B cell (primary cell): ENCODE data around the gene NAA35. TPM values are rescaled to one million over a fixed set of nuclear protein-coding genes. Genes with fewer than 3 reads are reported as not detected.

ENCODE experiments used
- ATAC-seq: fragments of 200-7000 bp; cut with Tn5 transposase; one replicate; pipeline ENCODE4 v1.10.0; 2021; ENCODE audit warnings: low read depth, mild to moderate bottlenecking, moderate number of reproducible peaks, moderate library complexity
- CTCF ChIA-PET: fragments of 350-600 bp; sonication (Branson Sonifier 250); formaldehyde crosslinking; loops from one replicate; lab custom pipeline; 2021; ENCODE audit warnings: antibody characterized with exemption, inconsistent platforms; lab: Charles Lee
- POLR2A ChIA-PET: fragments of 350-600 bp; sonication (Branson Sonifier 250); formaldehyde crosslinking; loops from one replicate; lab custom pipeline; 2021; ENCODE audit warnings: antibody characterized with exemption; lab: Charles Lee
- DNase-seq: peaks from one replicate; pipeline ENCODE4 v3.0.0; 2013
- H2AFZ ChIP-seq: 2 replicates; pipeline ENCODE4 v1.6.1; 2012; ENCODE audit warnings: mild to moderate bottlenecking, low read depth, low read length; ENCODE audit not compliant: insufficient read depth, poor library complexity, severe bottlenecking
- H3K27ac ChIP-seq, 2 donors: 1 replicate in 1 of 2; 2 replicates in 1 of 2; pipeline ENCODE4 v1.5.1; 2012 to 2013; ENCODE audit warnings: low read length in 2 of 2, mild to moderate bottlenecking in 2 of 2, moderate library complexity in 1 of 2
- H3K27me3 ChIP-seq, 4 experiments: fragments of 200-600 bp in 1 of 4; sonication (generic) in 1 of 4; replicated peaks in 1 of 4; 1 replicate in 2 of 4; 2 replicates in 2 of 4; pipeline versions ENCODE4 v1.6.1 to v1.7.0; 2013 to 2016; ENCODE audit warnings: low read length in 3 of 4, mild to moderate bottlenecking in 2 of 4, mixed read lengths in 1 of 4, moderate library complexity in 1 of 4; ENCODE audit not compliant: insufficient read depth in 4 of 4, control insufficient read depth in 3 of 4; ENCODE audit errors: control extremely low read depth in 1 of 4
- H3K36me3 ChIP-seq, 2 experiments: replicated peaks in 1 of 2; 1 replicate in 1 of 2; 2 replicates in 1 of 2; pipeline versions ENCODE4 v1.6.1 to v1.7.1; 2013; ENCODE audit warnings: low read length in 1 of 2; ENCODE audit not compliant: insufficient read depth in 2 of 2, control insufficient read depth in 1 of 2; ENCODE audit errors: control extremely low read depth in 1 of 2, extremely low read depth in 1 of 2
- H3K4me1 ChIP-seq, 2 donors: fragments of 200-600 bp in 1 of 2; sonication (generic) in 1 of 2; 1 replicate in 1 of 2; 2 replicates in 1 of 2; pipeline versions ENCODE4 v1.5.1 to v1.6.1; 2013 to 2017; ENCODE audit warnings: low read length in 2 of 2; ENCODE audit not compliant: control insufficient read depth in 2 of 2, insufficient read depth in 2 of 2
- H3K4me2 ChIP-seq: replicated peaks from 2 replicates; pipeline ENCODE3; 2012; ENCODE audit warnings: mild to moderate bottlenecking, low read depth, low read length; ENCODE audit not compliant: poor library complexity, severe bottlenecking
- H3K4me3 ChIP-seq, 5 experiments: fragments of 200-600 bp in 1 of 5; sonication (generic) in 1 of 5; 1 replicate in 3 of 5; 2 replicates in 2 of 5; pipeline versions ENCODE4 v1.5.1 to v1.7.0; 2011 to 2016; ENCODE audit warnings: low read length in 4 of 5, mild to moderate bottlenecking in 4 of 5, low read depth in 2 of 5, control low read depth in 1 of 5, moderate library complexity in 1 of 5; ENCODE audit not compliant: insufficient read depth in 1 of 5; ENCODE audit errors: control extremely low read depth in 1 of 5, extremely low read depth in 1 of 5
- H3K79me2 ChIP-seq: fragments of 200-600 bp; sonication (generic); one replicate; pipeline ENCODE4 v1.6.0; 2016; ENCODE audit warnings: low read length; ENCODE audit not compliant: control insufficient read depth, insufficient read depth
- H3K9ac ChIP-seq: fragments of 200-600 bp; sonication (generic); 2 replicates; pipeline ENCODE4 v1.6.1; 2017; ENCODE audit warnings: mild to moderate bottlenecking, low read length, moderate library complexity
- H3K9me3 ChIP-seq, 3 donors: one replicate each; pipeline versions ENCODE4 v1.6.1 to v1.7.1; 2013; ENCODE audit warnings: low read length in 2 of 3; ENCODE audit not compliant: control insufficient read depth in 2 of 3, insufficient read depth in 1 of 3; ENCODE audit errors: control extremely low read depth in 1 of 3
- H4K20me1 ChIP-seq: 2 replicates; pipeline ENCODE4 v1.6.0; 2012; ENCODE audit warnings: mild to moderate bottlenecking, low read length; ENCODE audit not compliant: insufficient read depth, control insufficient read depth, poor library complexity, severe bottlenecking
- H3K27ac Mint-ChIP-seq: one replicate; pipeline ENCODE4 v1.8.0; 2021; ENCODE audit warnings: mixed read lengths
- H3K27me3 Mint-ChIP-seq: one replicate; pipeline ENCODE4 v1.8.0; 2021; ENCODE audit warnings: mixed read lengths
- H3K4me1 Mint-ChIP-seq: one replicate; pipeline ENCODE4 v1.8.0; 2021; ENCODE audit warnings: mixed read lengths
- H3K4me3 Mint-ChIP-seq: one replicate; pipeline ENCODE4 v1.8.0; 2021; ENCODE audit warnings: mixed read lengths
- H3K9me3 Mint-ChIP-seq: one replicate; pipeline ENCODE4 v1.8.0; 2022; ENCODE audit warnings: mixed read lengths; ENCODE audit not compliant: insufficient read depth
- EZH2 ChIP-seq: IDR thresholded peaks from 2 replicates; pipeline ENCODE4 v1.6.1; 2012; ENCODE audit warnings: borderline replicate concordance, low read depth, mild to moderate bottlenecking, moderate library complexity, low read length; ENCODE audit not compliant: insufficient read depth, poor library complexity, severe bottlenecking
- WGBS: methylation state at CpG from one replicate; pipeline ENCODE4 v1.1.5; 2013; ENCODE audit warnings: missing lambda C conversion rate; ENCODE audit not compliant: insufficient coverage; 5-methylcytosine and 5-hydroxymethylcytosine counted together
- intact Hi-C: fragments of 100-400 bp; cut with micrococcal nuclease; formaldehyde crosslinking; loops from one replicate; pipeline ENCODE4 v1.10.0; 2022
- polyA plus RNA-seq: library from polyadenylated mRNA; depleted of rRNA; stranded (reverse); fragments of >200 nt; gene quantifications from 2 replicates; pipeline ENCODE4 v1.2.3, GENCODE V29; 2012
- total RNA-seq, 2 donors: library from RNA; stranded (reverse); fragments of 120-200 nt in 1 of 2; gene quantifications; 1 replicate in 1 of 2; 2 replicates in 1 of 2; pipeline versions ENCODE4 v1.2.3 to v1.2.4, GENCODE V29; 2013 to 2022
- TF ChIP-seq, protein P1 (sequence below): fragments of 200-600 bp; IDR thresholded peaks from one replicate; pipeline ENCODE4 v1.8.0; 2022; ENCODE audit warnings: antibody characterized with exemption, mild to moderate bottlenecking

The NAA35 gene
- total and polyA plus RNA-seq, 2 donors (not counting 1 experiment from before 2014, with no cell fraction given): 4.5 to 26.2 TPM

DNA sequence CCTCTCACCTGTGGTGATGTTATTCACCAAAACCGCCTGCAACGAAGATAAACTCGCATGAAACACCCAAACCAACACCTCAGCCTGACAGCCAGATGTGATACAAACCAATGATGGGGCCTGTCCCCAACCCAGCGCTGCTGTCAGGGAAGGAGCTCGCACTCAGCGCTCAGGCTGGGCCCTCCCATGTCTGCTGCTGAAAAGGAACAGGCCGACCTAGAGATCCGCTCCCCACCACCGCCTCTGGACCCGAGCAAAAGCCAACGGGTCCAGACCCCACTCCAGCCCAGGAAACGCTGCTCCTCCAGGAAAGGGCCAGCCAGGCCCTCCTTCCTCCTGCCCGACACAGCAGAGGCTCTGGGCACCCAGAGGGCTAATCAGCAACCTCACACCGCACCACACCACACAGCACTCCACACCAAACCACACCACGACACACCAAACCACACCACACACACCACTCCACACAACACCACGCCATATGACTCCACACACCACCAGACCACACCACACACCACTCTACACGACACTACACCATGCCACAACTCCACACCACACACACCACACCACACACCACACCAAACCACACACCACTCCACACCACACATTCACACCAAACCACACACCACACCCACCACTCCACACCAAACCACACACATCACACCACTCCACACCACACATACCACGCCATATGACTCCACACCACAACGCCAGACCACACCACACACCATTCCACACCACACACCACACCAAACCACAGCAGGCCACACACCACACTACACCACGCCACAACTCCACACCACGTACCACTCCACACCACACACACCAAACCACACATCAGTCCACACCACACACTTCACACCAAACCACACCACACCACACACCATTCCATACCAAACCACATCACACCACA, 111.9 kb downstream of the NAA35 start:
- intact Hi-C loops: no loop called here
- Histone ChIP-seq H3K36me3 (no peaks in the 10 kb centered on the region), H2AFZ (no peak overlapping the region), H3K9me3 (peaks cover 0 to 13% (median 0%) of the 10 kb centered on the region in 3 donors), H3K4me2 (no peak overlapping the region), H3K27me3 (no peaks in the 10 kb centered on the region), H3K27ac (no peak overlapping the region), H3K4me1 (no peaks in the 10 kb centered on the region), H4K20me1 (no peaks in the 10 kb centered on the region), H3K4me3 (no peak overlapping the region), H3K9ac (no peak overlapping the region), H3K79me2 (no peaks in the 10 kb centered on the region)
- Mint-ChIP-seq H3K9me3 (no peaks in the 10 kb centered on the region), H3K4me3 (no peak overlapping the region), H3K27ac (no peak overlapping the region), H3K4me1 (no peaks in the 10 kb centered on the region), H3K27me3 (peaks cover 4% of the 10 kb centered on the region)
- ChIA-PET CTCF (no interaction called here), POLR2A (no interaction called here)
- WGBS: 93% methylated on average over 21 of the region's 21 CpGs
- ATAC-seq (no peak), DNase-seq (no peak)
- no peak for TF ChIP-seq EZH2
- TF ChIP-seq, protein P1, sequence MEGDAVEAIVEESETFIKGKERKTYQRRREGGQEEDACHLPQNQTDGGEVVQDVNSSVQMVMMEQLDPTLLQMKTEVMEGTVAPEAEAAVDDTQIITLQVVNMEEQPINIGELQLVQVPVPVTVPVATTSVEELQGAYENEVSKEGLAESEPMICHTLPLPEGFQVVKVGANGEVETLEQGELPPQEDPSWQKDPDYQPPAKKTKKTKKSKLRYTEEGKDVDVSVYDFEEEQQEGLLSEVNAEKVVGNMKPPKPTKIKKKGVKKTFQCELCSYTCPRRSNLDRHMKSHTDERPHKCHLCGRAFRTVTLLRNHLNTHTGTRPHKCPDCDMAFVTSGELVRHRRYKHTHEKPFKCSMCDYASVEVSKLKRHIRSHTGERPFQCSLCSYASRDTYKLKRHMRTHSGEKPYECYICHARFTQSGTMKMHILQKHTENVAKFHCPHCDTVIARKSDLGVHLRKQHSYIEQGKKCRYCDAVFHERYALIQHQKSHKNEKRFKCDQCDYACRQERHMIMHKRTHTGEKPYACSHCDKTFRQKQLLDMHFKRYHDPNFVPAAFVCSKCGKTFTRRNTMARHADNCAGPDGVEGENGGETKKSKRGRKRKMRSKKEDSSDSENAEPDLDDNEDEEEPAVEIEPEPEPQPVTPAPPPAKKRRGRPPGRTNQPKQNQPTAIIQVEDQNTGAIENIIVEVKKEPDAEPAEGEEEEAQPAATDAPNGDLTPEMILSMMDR: no peak

- H3K27me3 Mint-ChIP-seq: peaks cover 16% of the 10 kb centered on the region
These were observed 113.7 kb downstream of the NAA35 start for GRCh38 chr9:86054695-86055094.

More at GRCh38 chr9:86054695-86055094, 113.7 kb downstream of the NAA35 start:
- no peaks in the 10 kb centered on the region for H3K27me3 ChIP-seq
- H3K79me2 ChIP-seq: no peaks in the 10 kb centered on the region
- CTCF ChIA-PET: no interaction called here
- POLR2A ChIA-PET: no interaction called here
- ATAC-seq: no peak
- intact Hi-C loops: no loop called here
- no peak for DNase-seq
- H3K4me3 Mint-ChIP-seq: no peak overlapping the region
- no peak overlapping the region for H2AFZ ChIP-seq
- no peak overlapping the region for H3K9ac ChIP-seq
- no peaks in the 10 kb centered on the region for H4K20me1 ChIP-seq
- no peaks in the 10 kb centered on the region for H3K4me1 Mint-ChIP-seq
- no peak overlapping the region for H3K4me2 ChIP-seq
- WGBS: 89% methylated on average over 3 of the region's 3 CpGs
- no peak overlapping the region for H3K27ac ChIP-seq
- H3K27ac Mint-ChIP-seq: no peak overlapping the region
- no peaks in the 10 kb centered on the region for H3K9me3 Mint-ChIP-seq
- H3K9me3 ChIP-seq: peaks cover 0 to 13% (median 0%) of the 10 kb centered on the region in 3 donors
- no peaks in the 10 kb centered on the region for H3K36me3 ChIP-seq
- TF ChIP-seq EZH2: no peak
- TF ChIP-seq, protein P1: no peak
- no peak overlapping the region for H3K4me3 ChIP-seq
- no peaks in the 10 kb centered on the region for H3K4me1 ChIP-seq
